Thoracic aorta (tissue), 2 donors: ENCODE data around the gene TENM3. TPM values are rescaled to one million over a fixed set of nuclear protein-coding genes. Genes with fewer than 3 reads are reported as not detected.

ENCODE experiments used
- ATAC-seq: fragments of 150-250 bp; one replicate; pipeline ENCODE4 v1.8.0; 2017; ENCODE audit warnings: low read depth; ENCODE audit not compliant: insufficient number of reproducible peaks, low FRiP score
- DNase-seq: peaks from one replicate; pipeline ENCODE4 v3.0.0-alpha.2; 2020; ENCODE audit warnings: low spot score
- H3K27ac ChIP-seq, 2 donors: fragments of 200-600 bp; sonication (generic); 1 replicate in 1 of 2; 2 replicates in 1 of 2; pipeline ENCODE4 v1.5.1; 2016; ENCODE audit warnings: mild to moderate bottlenecking in 2 of 2, moderate library complexity in 2 of 2
- H3K27me3 ChIP-seq: fragments of 200-600 bp; sonication (generic); replicated peaks from 2 replicates; pipeline ENCODE4 v1.6.0; 2016; ENCODE audit warnings: mild to moderate bottlenecking; ENCODE audit not compliant: insufficient read depth
- H3K36me3 ChIP-seq: fragments of 200-600 bp; sonication (generic); one replicate; pipeline ENCODE4 v1.5.1; 2016
- H3K4me1 ChIP-seq, 2 donors: fragments of 200-600 bp; sonication (generic); 1 replicate in 1 of 2; 2 replicates in 1 of 2; pipeline versions ENCODE4 v1.5.1 to v1.6.0; 2016; ENCODE audit warnings: low read depth in 2 of 2, mild to moderate bottlenecking in 1 of 2; ENCODE audit not compliant: control insufficient read depth in 1 of 2
- H3K4me3 ChIP-seq: fragments of 200-600 bp; sonication (generic); 2 replicates; pipeline ENCODE4 v1.5.1; 2016; ENCODE audit warnings: mild to moderate bottlenecking
- H3K9me3 ChIP-seq: fragments of 200-600 bp; sonication (generic); 2 replicates; pipeline ENCODE4 v1.5.1; 2016
- total RNA-seq, 2 donors: library from RNA; depleted of rRNA; stranded (reverse); fragments of >200 nt; gene quantifications; one replicate each; pipeline versions ENCODE4 v1.1.0 to v1.2.3, GENCODE V29; 2016
- TF ChIP-seq, protein P1 (sequence below): fragments of 200-600 bp; sonication (generic); IDR thresholded peaks from one replicate; pipeline ENCODE4 v1.5.1; 2019; ENCODE audit warnings: antibody characterized with exemption

Gene TENM3
- total RNA-seq, 2 donors from 2014 or later = 0.68 to 8.0 TPM

DNA sequence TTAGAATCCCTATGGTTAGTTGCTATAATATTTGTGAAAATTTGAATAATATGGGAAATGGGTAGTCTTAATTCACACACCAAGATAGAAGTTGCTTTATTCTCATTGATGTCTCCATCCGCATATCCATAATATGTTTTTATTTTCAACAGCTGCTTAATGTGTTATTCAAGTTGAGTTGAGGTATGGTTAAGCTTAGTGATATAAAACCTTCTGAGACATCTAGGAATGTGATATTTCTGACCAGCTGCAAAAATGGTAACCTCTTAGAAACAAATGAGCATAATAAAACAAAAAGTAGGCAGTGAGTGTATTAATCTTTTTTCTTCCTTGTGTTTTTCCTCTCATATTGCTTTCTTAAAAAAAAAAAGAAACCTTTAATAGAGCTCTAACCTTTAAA is 172.9 kb downstream of the TENM3 start:
- no peaks in the 10 kb centered on the region for H3K27me3 ChIP-seq
- TF ChIP-seq, protein P1, sequence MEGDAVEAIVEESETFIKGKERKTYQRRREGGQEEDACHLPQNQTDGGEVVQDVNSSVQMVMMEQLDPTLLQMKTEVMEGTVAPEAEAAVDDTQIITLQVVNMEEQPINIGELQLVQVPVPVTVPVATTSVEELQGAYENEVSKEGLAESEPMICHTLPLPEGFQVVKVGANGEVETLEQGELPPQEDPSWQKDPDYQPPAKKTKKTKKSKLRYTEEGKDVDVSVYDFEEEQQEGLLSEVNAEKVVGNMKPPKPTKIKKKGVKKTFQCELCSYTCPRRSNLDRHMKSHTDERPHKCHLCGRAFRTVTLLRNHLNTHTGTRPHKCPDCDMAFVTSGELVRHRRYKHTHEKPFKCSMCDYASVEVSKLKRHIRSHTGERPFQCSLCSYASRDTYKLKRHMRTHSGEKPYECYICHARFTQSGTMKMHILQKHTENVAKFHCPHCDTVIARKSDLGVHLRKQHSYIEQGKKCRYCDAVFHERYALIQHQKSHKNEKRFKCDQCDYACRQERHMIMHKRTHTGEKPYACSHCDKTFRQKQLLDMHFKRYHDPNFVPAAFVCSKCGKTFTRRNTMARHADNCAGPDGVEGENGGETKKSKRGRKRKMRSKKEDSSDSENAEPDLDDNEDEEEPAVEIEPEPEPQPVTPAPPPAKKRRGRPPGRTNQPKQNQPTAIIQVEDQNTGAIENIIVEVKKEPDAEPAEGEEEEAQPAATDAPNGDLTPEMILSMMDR = no peak
- ATAC-seq = no peak

DNA sequence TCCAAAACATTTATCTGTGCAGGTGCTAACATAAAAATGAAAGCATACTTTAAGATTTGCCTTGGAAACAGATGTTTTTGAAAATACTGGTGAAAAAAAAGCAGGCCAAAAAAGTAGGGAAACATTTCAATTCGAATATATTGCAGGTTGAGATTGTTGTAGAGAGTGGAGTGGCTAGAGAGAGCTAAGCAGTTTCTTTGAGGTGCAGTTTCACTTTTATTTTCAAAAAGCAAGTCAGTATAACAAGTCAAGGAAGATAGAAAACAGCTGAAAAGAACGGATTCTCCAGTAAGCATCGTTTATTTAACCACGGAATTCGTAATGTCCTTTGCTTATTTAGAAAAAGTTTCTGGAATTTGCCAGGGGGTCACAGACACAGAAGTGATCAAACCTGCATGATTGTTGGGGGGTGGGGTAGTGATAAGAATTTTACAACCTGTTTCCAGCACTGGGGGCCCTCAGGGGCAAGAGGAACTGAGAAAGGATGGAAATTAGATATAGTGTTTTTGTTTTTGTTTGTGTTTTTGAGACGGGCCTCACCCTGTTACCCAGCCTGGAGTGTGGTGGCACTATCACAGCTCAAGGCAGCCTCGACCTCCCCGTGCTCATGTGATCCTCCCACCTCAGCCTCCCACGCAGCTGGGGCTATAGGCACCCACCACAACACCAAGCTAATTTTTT is 175.0 kb downstream of the TENM3 start:
- no peak overlapping the region for H3K27ac ChIP-seq
- H3K36me3 ChIP-seq = no peaks in the 10 kb centered on the region
- DNase-seq (no peak), ATAC-seq (no peak)
- no peak overlapping the region for H3K4me3 ChIP-seq
- TF ChIP-seq, protein P1 = no peak
- no peaks in the 10 kb centered on the region for H3K27me3 ChIP-seq
- no peaks in the 10 kb centered on the region for H3K9me3 ChIP-seq
- no peaks in the 10 kb centered on the region for H3K4me1 ChIP-seq

More for the DNA sequence above, 172.9 kb downstream of the TENM3 start:
- no peak overlapping the region for H3K4me3 ChIP-seq
- no peaks in the 10 kb centered on the region for H3K9me3 ChIP-seq
- H3K4me1 ChIP-seq = no peaks in the 10 kb centered on the region
- H3K27ac ChIP-seq = no peak overlapping the region
- no peaks in the 10 kb centered on the region for H3K36me3 ChIP-seq
- DNase-seq = no peak

DNA sequence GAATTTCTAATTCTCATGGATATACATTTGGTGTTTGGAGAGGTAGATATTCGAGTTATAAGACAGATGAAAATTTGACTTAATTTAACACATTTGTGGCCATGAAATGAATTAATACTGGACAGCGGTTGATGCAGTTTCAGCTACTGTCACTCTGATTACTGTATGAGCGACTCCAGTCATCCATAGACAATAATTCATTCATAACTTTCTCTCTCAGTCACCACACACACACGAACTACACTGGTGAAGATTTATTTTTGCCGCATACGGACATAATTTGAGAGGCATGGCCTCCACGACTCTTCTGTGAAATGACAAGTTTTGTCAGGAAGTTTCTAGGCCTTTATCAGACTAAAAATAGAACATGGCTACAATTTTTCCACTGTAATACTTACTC is 177.0 kb downstream of the TENM3 start:
- Histone ChIP-seq H3K9me3 (no peaks in the 10 kb centered on the region), H3K4me3 (no peak overlapping the region)
- ATAC-seq = no peak

DNA sequence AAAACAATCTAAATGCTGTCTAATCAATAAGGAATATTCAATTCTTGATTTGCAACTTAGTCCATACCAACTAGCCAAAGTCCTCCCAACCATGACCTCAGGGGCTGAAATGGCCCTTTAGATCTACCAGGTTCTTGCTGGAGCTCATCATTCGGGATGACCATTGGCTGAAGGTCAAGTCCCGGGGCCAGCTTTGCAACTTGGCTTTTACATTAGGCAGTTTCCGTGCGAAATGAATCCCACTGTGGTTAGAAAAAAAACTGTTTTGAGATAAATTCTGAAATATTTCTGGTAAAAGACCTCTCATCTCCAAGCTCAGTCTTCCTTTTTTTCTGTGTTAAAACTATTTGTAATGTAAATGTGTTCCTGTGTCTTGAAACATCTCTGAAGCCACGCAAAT is 178.6 kb downstream of the TENM3 start:
- H3K27me3 ChIP-seq = no peaks in the 10 kb centered on the region
- no peak overlapping the region for H3K27ac ChIP-seq
- no peaks in the 10 kb centered on the region for H3K36me3 ChIP-seq
- no peaks in the 10 kb centered on the region for H3K9me3 ChIP-seq
- TF ChIP-seq, protein P1 = no peak
- H3K4me1 ChIP-seq = no peaks in the 10 kb centered on the region
- no peak overlapping the region for H3K4me3 ChIP-seq
- no peak for ATAC-seq
- DNase-seq = no peak

More for the DNA sequence above, 177.0 kb downstream of the TENM3 start:
- DNase-seq = no peak
- Histone ChIP-seq H3K4me1 (no peaks in the 10 kb centered on the region), H3K27ac (no peak overlapping the region), H3K27me3 (no peaks in the 10 kb centered on the region), H3K36me3 (no peaks in the 10 kb centered on the region)
- TF ChIP-seq, protein P1 = no peak

DNA sequence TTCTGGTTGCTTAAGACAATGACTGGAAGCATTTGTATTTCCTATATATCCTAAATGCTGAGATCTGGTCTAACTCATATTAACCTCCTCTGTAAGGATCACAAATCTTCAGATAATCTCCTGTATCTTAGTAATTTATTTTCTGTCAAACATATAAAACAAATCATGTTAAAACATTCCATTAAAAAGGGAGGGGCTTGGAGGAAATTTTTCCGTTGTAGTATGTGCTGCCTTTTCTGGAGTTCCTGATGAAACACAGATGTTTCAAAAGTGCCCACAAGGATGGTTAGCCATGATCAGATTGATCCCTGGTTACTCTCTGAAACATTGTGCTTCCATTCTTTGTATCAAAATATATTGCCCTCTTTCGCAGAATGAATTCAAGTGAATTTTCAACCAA is 182.1 kb downstream of the TENM3 start:
- ATAC-seq (no peak), DNase-seq (no peak)
- TF ChIP-seq, protein P1 = no peak
- Histone ChIP-seq H3K36me3 (no peaks in the 10 kb centered on the region), H3K27ac (no peak overlapping the region), H3K4me1 (no peaks in the 10 kb centered on the region), H3K27me3 (no peaks in the 10 kb centered on the region), H3K4me3 (no peak overlapping the region), H3K9me3 (no peaks in the 10 kb centered on the region)
